GM12878 (cell line): Measurements from ENCODE around the gene POLR2F. TPM values are rescaled to one million over a fixed set of nuclear protein-coding genes. Genes with fewer than 3 reads are reported as not detected.

Source experiments
- ATF3 ChIP-seq: IDR thresholded peaks from 2 replicates; pipeline ENCODE4 v1.6.1; 2011; ENCODE audit warnings: low read depth, mild to moderate bottlenecking, low read length, moderate library complexity, borderline replicate concordance; ENCODE audit errors: extremely low read depth
- EED ChIP-seq: sonication (generic); IDR thresholded peaks from 2 replicates; pipeline ENCODE4 v1.6.1; 2016; ENCODE audit warnings: antibody characterized with exemption, low read depth
- HDAC2 ChIP-seq: fragments of 200-600 bp; sonication (generic); IDR thresholded peaks from 2 replicates; pipeline ENCODE4 v1.6.1; 2017
- MLLT1 ChIP-seq: fragments of 450-650 bp; IDR thresholded peaks from 2 replicates; pipeline ENCODE4 v1.6.1; 2016; ENCODE audit warnings: mild to moderate bottlenecking
- MXI1 ChIP-seq: fragments of 150-350 bp; IDR thresholded peaks from 2 replicates; pipeline ENCODE4 v1.6.1; 2011; ENCODE audit warnings: low read depth, mild to moderate bottlenecking, inconsistent platforms, low read length, improper control_type of control experiment
- REST ChIP-seq: IDR thresholded peaks from 2 replicates; pipeline ENCODE4 v1.6.1; 2012; ENCODE audit warnings: mild to moderate bottlenecking, low read depth, low read length
- RFX5 ChIP-seq: IDR thresholded peaks from 2 replicates; pipeline ENCODE4 v1.6.1; 2011; ENCODE audit warnings: low read depth, low read length, improper control_type of control experiment
- ZNF207 ChIP-seq: fragments of 450-650 bp; IDR thresholded peaks from 2 replicates; pipeline ENCODE4 v1.6.1; 2014; ENCODE audit warnings: antibody characterized with exemption, mild to moderate bottlenecking, borderline replicate concordance
- polyA plus RNA-seq, 11 experiments: library from polyadenylated mRNA; depleted of rRNA in 4 of 11; unstranded in 6 of 11; stranded (reverse) in 5 of 11; fragments of >200 nt; fragmentation: Nextera tagmentation in 4 of 11; fragmentation: Illumina TruSeq in 1 of 11; extraction: Ambion mirVana in 4 of 11; extraction: Trizol in 1 of 11; gene quantifications; 1 replicate in 1 of 11; 2 replicates in 10 of 11; pipeline versions ENCODE4 v1.2.1 to v1.2.3, GENCODE V29; 2011 to 2016; ENCODE audit warnings: inconsistent platforms in 2 of 11, missing spikeins in 2 of 11, low read depth in 1 of 11
- total RNA-seq, 4 experiments: library from RNA; depleted of rRNA in 3 of 4; stranded (reverse); fragments of >200 nt in 3 of 4; fragmentation: Illumina TruSeq in 1 of 4; extraction: Trizol in 1 of 4; gene quantifications; 2 replicates each; pipeline versions ENCODE4 v1.2.1 to v1.2.3, GENCODE V29; 2013 to 2021

POLR2F gene
- total and polyA plus RNA-seq, 10 of the 15 experiments (the other 5 are each of a cell fraction or from before 2014, with no cell fraction given) = 71.9 to 218 (median 100.0) TPM

- TF ChIP-seq ATF3 = no peak
- TF ChIP-seq ZNF207 = no peak
- no peak for TF ChIP-seq MLLT1
- no peak for TF ChIP-seq HDAC2
- TF ChIP-seq RFX5 = no peak
- no peak for TF ChIP-seq EED
- TF ChIP-seq MXI1 = no peak
- TF ChIP-seq REST = no peak
Measured at GRCh38 chr22:37923927-37924326, 29.6 kb upstream of the POLR2F start (continued).
